Adipocyte (in vitro differentiated cells): Measurements from ENCODE around the gene PACSIN1.
"Not testable (repeated sequence)": the region's sequence is repeated elsewhere in the genome, so short reads cannot be mapped to it uniquely, and the experiment has no call there.

Experiments
- DNase-seq: peaks from one replicate; pipeline ENCODE4 v3.0.0-alpha.2; 2015; ENCODE audit warnings: low read depth
- H3K27me3 ChIP-seq: replicated peaks from 2 replicates; pipeline ENCODE4 v1.7.0; 2013; ENCODE audit warnings: mild to moderate bottlenecking, low read length, moderate library complexity; ENCODE audit not compliant: control insufficient read depth, insufficient read depth
- H3K36me3 ChIP-seq: 2 replicates; pipeline ENCODE4 v1.7.0; 2013; ENCODE audit warnings: low read length, mild to moderate bottlenecking, moderate library complexity; ENCODE audit not compliant: control insufficient read depth, insufficient read depth, severe bottlenecking
- H3K4me1 ChIP-seq: 2 replicates; pipeline ENCODE4 v1.7.0; 2013; ENCODE audit warnings: mild to moderate bottlenecking, low read length, moderate library complexity; ENCODE audit not compliant: control insufficient read depth, insufficient read depth
- H3K4me3 ChIP-seq: 2 replicates; pipeline ENCODE4 v1.7.0; 2013; ENCODE audit warnings: mild to moderate bottlenecking, low read length, moderate library complexity
- H3K9ac ChIP-seq: 2 replicates; pipeline ENCODE4 v1.7.0; 2013; ENCODE audit warnings: mild to moderate bottlenecking, low read length, moderate library complexity
- H3K9me3 ChIP-seq: 2 replicates; pipeline ENCODE4 v1.7.0; 2013; ENCODE audit warnings: mild to moderate bottlenecking, low read length, moderate library complexity; ENCODE audit not compliant: control insufficient read depth

PACSIN1 gene

DNA sequence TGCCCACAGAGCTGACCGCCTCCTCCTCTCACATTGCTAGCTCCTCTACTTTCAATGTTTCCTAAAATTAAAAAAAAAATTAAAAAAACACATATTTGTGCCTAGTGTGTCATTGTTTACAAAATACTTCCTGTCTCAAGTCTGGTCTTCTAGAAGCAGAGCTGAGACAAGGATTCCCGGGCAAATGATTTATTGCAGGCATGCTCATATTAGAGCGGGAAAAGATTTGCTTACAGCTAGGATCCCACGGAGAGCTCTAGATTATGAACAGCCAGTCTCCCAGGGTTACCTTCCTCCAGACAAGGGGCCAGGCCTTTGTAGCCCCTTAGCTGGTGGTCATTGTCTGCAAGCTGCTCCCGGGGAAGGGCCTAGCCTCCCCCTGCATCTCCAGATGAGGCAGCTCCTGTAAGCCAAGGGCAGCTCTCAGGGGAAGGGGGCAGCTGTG, 9.4 kb downstream of the PACSIN1 start:
- DNase-seq, result peak; percentile 11
- H3K9me3 ChIP-seq, result peaks cover 13% of the 10 kb centered on the region
- H3K4me3 ChIP-seq, result no peak overlapping the region

DNA sequence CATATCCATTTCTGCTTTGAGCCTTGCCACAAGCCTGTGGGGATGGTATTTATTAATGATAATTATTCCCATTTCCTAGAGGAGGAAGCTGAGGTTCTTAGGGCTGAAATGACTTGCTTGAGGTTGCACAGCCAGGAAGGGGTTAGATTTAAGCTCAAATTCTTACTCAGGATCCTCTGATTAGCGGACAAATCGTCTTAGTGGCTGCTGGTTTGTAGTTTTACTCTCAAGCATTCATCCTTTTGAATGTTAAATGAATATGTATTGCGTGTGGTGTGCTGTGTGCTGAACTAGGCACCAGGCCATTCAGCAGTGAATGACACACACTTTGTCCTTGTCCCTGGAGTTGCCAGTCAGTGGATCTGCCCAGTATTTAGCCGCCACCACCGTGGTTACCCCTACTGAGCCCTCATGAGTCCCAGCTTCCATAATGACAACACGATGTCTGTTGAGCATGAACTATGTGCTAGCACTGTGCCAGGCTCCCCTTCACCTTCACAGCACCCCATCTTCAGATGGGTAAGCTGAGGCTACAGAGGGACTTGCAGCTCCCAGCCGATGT, 10.0 kb downstream of the PACSIN1 start:
- peaks cover 10% of the 10 kb centered on the region for H3K27me3 ChIP-seq
- H3K4me1 ChIP-seq, result no peaks in the 10 kb centered on the region
- peaks cover 13% of the 10 kb centered on the region for H3K9me3 ChIP-seq
- no peaks in the 10 kb centered on the region for H3K36me3 ChIP-seq
- H3K4me3 ChIP-seq, result no peak overlapping the region
- no peak for DNase-seq
- H3K9ac ChIP-seq, result no peak overlapping the region

More for the DNA sequence above, 9.4 kb downstream of the PACSIN1 start:
- peaks cover 7% of the 10 kb centered on the region for H3K27me3 ChIP-seq
- no peaks in the 10 kb centered on the region for H3K36me3 ChIP-seq
- H3K4me1 ChIP-seq, result no peaks in the 10 kb centered on the region
- H3K9ac ChIP-seq, result no peak overlapping the region

DNA sequence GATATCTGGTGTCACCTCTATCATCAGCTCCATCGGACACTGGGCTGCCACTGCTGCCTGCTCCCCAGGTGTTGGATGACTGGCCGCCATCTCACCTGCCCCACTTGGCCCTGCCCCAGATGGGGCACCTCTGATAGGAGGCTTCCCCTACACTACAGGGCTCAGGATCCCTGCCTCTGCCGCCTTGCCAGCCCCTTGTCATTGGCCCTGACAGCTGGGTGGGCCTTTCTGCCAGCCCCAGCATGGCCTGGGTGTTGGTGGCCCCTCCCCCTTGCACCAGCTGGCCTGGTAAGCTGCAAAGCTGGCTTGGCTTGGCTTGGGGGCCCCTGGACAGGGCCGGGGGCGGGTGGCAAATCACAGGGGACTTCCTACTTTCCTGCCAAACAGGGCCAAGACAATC, 10.6 kb downstream of the PACSIN1 start:
- Histone ChIP-seq H3K27me3 (peaks cover 10% of the 10 kb centered on the region), H3K9me3 (peaks cover 13% of the 10 kb centered on the region), H3K4me1 (no peaks in the 10 kb centered on the region), H3K9ac (no peak overlapping the region), H3K4me3 (no peak overlapping the region), H3K36me3 (no peaks in the 10 kb centered on the region)
- no peak for DNase-seq

DNA sequence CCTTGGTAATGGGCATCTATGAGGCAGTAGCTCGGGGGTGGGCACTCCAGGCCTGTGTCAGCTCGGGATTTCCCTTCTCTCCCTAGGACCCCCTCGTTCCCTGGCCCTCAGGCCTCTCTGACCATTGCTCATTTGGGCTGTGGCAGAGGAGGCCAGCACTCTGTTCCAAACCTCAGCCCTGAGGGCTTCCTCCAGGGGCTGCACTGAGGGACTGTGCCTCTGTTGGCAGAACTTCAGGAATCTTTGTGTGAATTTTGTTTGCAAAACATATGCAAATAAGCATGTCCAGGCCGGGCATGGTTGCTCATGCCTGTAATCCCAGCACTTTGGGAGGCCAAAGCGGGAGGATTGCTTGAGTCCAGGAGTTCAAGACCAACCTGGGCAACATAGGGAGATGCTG, 11.0 kb downstream of the PACSIN1 start:
- Histone ChIP-seq H3K4me1 (no peaks in the 10 kb centered on the region), H3K27me3 (peaks cover 10% of the 10 kb centered on the region), H3K9me3 (peaks cover 13% of the 10 kb centered on the region), H3K9ac (no peak overlapping the region), H3K4me3 (no peak overlapping the region), H3K36me3 (no peaks in the 10 kb centered on the region)
- no peak for DNase-seq

DNA sequence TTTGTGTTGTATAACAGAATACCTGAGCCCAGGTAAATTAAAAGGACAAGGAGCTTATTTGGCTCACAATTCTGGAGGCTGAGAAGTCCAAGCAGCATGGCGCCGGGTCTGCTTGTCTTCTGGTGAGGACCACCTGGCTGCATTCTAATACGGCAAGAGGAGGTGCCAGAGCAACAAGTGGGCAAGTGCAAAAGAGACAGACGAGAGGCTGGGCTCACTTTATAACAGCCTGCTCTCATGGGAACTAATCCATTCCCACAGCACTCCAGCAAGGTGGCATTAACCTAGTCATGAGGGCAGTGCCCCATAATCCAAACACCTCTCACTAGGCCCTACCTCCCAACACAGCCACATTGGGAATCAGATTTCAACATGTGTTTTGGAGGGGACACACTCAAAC, 12.9 kb downstream of the PACSIN1 start:
- no peaks in the 10 kb centered on the region for H3K36me3 ChIP-seq
- no peak overlapping the region for H3K4me3 ChIP-seq
- H3K9ac ChIP-seq, result no peak overlapping the region
- H3K9me3 ChIP-seq, result peaks cover 7% of the 10 kb centered on the region
- H3K27me3 ChIP-seq, result peaks cover 15% of the 10 kb centered on the region
- H3K4me1 ChIP-seq, result no peaks in the 10 kb centered on the region
- DNase-seq, result no peak

DNA sequence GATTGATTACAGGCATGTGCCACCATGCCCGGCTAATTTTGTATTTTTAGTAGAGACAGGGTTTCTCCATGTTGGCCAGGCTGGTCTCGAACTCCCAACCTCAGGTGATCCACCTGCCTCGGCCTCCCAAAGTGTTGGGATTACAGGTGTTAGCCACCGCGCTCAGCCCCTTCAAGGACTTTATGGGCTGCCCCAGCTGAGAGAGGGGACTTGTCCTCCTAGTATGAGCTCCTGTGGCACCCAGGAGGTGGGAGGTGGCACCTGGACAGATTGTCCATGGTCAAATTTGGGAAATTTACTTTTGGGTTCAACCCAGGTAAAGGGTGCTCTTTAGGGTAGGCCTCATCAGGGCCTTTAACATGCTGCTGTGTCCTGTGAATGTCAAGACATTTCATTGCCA, 17.9 kb downstream of the PACSIN1 start:
- not testable (repeated sequence) for H3K4me3 ChIP-seq, H3K9ac ChIP-seq, H3K4me1 ChIP-seq, H3K9me3 ChIP-seq, H3K36me3 ChIP-seq, DNase-seq
- peaks cover 13% of the 10 kb centered on the region for H3K27me3 ChIP-seq

DNA sequence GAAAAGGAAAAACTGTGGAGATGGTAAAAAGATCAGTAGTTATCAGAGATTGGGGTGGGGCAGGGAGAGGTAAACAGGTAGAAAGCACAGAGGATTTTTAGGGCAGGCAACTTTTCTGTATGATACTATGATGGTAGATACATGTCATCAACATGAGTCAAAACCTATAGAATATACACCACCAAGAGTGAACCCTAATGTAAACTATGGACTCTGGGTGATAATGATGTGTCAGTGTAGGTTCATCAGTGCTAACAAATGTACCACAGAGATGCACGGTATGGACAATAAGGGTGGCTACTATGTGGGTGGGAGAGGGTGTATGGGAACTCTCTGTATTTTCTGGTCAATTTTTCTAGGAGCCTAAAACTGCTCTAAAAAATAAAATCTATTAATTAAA, 18.5 kb downstream of the PACSIN1 start:
- H3K9me3 ChIP-seq, result no peaks in the 10 kb centered on the region
- no peak for DNase-seq
- no peaks in the 10 kb centered on the region for H3K36me3 ChIP-seq
- peaks cover 13% of the 10 kb centered on the region for H3K27me3 ChIP-seq
- no peak overlapping the region for H3K9ac ChIP-seq
- no peaks in the 10 kb centered on the region for H3K4me1 ChIP-seq
- no peak overlapping the region for H3K4me3 ChIP-seq

DNA sequence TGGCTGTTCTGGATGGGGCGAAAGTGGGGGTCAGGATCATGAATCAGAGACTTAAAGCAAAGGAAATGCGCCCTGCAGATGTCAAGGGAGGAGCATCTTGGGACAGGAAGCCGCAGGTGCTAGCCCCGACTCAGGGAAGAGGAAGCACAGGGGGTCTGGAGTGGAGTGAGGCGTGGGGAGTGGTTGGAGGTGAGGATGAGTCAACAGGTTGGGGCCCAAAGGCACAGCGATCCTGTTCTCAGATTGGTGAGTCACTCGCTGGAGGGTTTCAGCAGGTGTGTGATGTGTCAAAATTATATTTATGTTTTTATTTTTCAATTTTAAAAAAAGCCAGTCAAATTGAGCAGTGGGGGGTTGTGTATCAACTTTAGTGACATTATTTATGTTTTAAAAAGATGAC, 19.0 kb downstream of the PACSIN1 start:
- H3K4me1 ChIP-seq, result no peaks in the 10 kb centered on the region
- DNase-seq, result no peak
- H3K27me3 ChIP-seq, result peaks cover 13% of the 10 kb centered on the region
- H3K9ac ChIP-seq, result no peak overlapping the region
- no peaks in the 10 kb centered on the region for H3K9me3 ChIP-seq
- no peak overlapping the region for H3K4me3 ChIP-seq
- H3K36me3 ChIP-seq, result no peaks in the 10 kb centered on the region

DNA sequence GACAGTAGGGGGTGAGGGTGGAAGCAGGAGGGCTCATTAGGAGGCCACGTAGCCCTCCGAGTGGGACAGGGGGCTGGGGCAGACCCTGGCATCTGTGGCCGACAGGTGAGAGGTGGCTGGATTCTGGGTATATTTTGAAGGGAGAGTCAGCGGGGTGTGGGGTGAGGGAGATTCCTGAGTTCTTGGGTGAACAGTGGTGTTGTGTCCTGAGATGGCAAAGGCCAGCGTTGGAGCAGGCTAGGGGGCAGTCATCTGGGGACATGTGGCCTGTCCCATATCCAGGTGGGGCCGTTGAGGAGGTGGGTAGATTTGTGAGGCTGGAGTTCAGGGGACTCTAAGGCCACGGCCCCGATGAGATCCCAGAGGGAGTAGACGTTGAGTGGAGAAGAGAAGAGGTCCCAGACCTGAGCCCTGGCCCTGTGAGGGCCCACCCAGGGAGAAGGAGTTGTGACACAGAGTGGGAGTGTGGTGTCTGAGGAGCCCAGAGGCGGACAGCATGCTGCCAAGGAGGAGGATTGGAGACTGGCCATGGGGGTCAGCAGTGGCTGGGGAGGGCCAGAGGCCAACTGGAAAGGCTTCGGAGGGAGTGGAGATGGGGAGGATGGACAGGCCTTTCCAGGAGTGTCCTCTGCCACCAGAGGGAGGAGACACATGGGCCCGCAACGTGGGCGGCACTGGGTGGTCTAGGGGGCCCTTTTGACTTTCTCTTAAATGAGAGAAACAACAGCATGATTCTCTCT, 19.6 kb downstream of the PACSIN1 start:
- Histone ChIP-seq H3K27me3 (peaks cover 12% of the 10 kb centered on the region), H3K9ac (no peak overlapping the region), H3K36me3 (no peaks in the 10 kb centered on the region), H3K4me3 (no peak overlapping the region), H3K4me1 (peaks cover under 1% of the 10 kb centered on the region), H3K9me3 (no peaks in the 10 kb centered on the region)
- no peak for DNase-seq

DNA sequence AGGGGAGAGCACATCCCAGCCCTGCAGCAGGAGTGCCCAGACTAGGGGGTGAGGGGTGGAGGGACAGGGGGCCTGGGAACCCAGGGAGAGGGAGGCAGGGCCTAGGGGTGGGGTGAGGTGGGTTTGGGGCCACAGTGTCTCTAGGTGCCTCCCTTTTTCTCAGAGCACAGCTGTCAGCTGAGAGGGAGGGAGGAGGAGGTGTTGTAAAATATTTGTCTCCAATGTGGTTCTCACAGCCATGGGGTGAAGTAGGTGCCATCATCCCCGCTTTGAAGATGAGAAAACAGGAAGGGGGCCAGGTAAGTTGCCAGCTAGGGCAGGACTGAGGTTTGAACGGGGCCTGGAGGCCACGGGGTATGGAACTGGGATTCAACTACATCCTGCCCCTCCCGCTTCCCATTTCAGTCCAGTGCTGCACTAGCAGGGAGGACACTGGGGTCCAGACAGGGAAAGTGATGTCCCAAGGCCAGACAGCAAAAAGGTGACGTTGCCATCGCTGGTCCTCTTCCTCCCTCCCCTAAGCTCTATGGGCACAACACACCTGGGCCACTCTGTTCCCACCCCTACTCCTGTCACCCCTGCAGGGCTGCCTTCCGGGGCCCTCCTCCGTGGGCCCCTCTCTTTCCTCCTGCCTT, 20.3 kb downstream of the PACSIN1 start:
- H3K9ac ChIP-seq, result no peak overlapping the region
- no peaks in the 10 kb centered on the region for H3K9me3 ChIP-seq
- no peak for DNase-seq
- H3K36me3 ChIP-seq, result no peaks in the 10 kb centered on the region
- H3K4me3 ChIP-seq, result no peak overlapping the region
- H3K27me3 ChIP-seq, result peaks cover 10% of the 10 kb centered on the region
- H3K4me1 ChIP-seq, result peaks cover 8% of the 10 kb centered on the region

DNA sequence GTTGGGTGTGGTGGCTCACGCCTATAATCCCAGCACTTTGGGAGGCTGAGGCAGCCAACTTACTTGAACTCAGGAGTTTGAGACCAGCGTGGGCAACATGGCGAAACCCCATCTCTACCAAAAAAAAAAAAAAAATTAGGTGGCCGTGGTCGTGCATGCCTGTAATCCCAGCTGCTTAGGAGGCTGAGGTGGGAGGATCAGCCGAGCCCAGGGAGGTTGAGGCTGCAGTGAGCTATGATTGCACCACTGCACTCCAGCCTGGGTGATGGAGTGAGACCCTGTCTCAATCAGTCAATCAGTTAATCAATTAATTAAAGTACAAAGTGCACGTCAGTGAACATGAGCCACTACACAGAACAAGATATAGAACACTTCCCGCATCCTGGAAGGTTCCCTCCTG, 21.0 kb downstream of the PACSIN1 start:
- H3K36me3 ChIP-seq, H3K4me1 ChIP-seq, H3K4me3 ChIP-seq, DNase-seq, H3K9ac ChIP-seq, H3K9me3 ChIP-seq: not testable (repeated sequence)
- peaks cover 10% of the 10 kb centered on the region for H3K27me3 ChIP-seq
